ENCODE data around the gene OTOG. TPM values are rescaled to one million over a fixed set of nuclear protein-coding genes. Genes with fewer than 3 reads are reported as not detected.

Gene OTOG
- total RNA-seq, 2 donors from 2014 or later = not detected

- no peak overlapping the region for H3K4me3 ChIP-seq
- H3K9me3 ChIP-seq = no peaks in the 10 kb centered on the region
- TF ChIP-seq CTCF (IDR thresholded peaks at IDR 0.05) = no peak
- no peaks in the 10 kb centered on the region for H3K27me3 ChIP-seq
- no peaks in the 10 kb centered on the region for H3K36me3 ChIP-seq
- no peak overlapping the region for H3K9ac ChIP-seq (ENCODE audit: low read depth in 2 of 2, low read length in 2 of 2)
- intact Hi-C loops (cut with DNase I) = no loop called here
- no peak for DNase-seq
- no peak overlapping the region for H3K27ac ChIP-seq
- no peaks in the 10 kb centered on the region for H3K4me1 ChIP-seq
These were observed 3.6 kb downstream of the OTOG start for GRCh38 chr11:17550450-17551346.

DNA sequence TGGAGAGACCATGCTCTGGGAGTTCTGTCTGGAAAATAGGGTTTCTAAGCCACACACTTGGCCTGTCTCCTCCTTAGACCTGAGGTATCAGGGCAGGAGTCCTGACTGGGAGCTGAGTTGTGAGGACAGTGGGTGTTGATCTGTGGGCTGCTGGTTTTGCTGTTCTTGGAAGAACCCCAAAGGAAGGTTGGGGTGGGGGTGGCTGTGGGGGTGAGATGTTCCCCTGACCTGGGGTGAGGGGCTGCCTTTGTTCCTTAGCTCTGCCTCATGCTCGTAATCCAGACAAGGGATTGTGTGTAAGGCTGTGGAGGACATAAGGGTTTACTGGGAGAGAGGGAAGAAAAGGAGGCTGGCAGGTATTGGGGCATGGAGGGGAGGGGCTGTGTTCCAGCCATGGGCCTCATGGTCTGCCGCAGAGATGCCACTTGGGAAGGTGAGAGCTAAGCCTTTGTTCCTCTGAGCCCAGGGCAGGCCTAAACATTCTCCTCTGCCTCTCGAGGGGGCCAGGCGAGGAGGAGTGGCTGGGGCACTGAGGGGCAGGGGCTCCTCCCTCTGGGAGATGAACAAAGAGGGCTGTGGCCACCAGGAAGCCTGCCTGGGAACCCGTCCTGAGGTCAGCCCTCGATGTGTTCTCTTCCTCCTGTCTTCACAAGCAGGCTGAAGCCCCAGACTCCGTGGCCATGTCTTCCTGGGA, 4.4 kb downstream of the OTOG start:
- H3K9ac ChIP-seq (ENCODE audit: low read depth in 2 of 2, low read length in 2 of 2) = no peak overlapping the region
- no peak for DNase-seq
- TF ChIP-seq CTCF (IDR thresholded peaks at IDR 0.05) = no peak
- H3K36me3 ChIP-seq = no peaks in the 10 kb centered on the region
- intact Hi-C loops (cut with DNase I) = no loop called here
- H3K27ac ChIP-seq = no peak overlapping the region
- H3K9me3 ChIP-seq = no peaks in the 10 kb centered on the region
- no peak overlapping the region for H3K4me3 ChIP-seq
- H3K4me1 ChIP-seq = no peaks in the 10 kb centered on the region
- no peaks in the 10 kb centered on the region for H3K27me3 ChIP-seq

DNA sequence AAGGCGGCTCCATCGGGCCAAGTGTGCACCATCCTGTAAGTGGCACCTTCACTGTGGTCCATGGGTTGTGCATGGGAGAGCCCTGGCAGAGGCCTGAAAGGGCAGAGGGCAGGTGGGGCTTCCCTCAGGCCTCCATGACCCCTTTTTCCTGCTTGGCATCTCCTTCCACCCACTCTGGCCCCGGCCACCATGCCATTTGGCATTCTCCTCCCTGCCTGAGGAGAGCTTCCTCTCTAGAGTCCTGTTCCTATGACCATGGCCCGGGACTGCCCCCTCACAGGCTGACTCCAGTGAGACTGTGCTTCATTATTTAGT, 4.9 kb downstream of the OTOG start:
- no peak overlapping the region for H3K27ac ChIP-seq
- TF ChIP-seq CTCF (IDR thresholded peaks at IDR 0.05) = no peak
- no peak for DNase-seq
- H3K4me1 ChIP-seq = no peaks in the 10 kb centered on the region
- no peaks in the 10 kb centered on the region for H3K27me3 ChIP-seq
- no peaks in the 10 kb centered on the region for H3K9me3 ChIP-seq
- H3K4me3 ChIP-seq = no peak overlapping the region
- intact Hi-C loops (cut with DNase I) = no loop called here
- H3K9ac ChIP-seq (ENCODE audit: low read depth in 2 of 2, low read length in 2 of 2) = no peak overlapping the region
- no peaks in the 10 kb centered on the region for H3K36me3 ChIP-seq

DNA sequence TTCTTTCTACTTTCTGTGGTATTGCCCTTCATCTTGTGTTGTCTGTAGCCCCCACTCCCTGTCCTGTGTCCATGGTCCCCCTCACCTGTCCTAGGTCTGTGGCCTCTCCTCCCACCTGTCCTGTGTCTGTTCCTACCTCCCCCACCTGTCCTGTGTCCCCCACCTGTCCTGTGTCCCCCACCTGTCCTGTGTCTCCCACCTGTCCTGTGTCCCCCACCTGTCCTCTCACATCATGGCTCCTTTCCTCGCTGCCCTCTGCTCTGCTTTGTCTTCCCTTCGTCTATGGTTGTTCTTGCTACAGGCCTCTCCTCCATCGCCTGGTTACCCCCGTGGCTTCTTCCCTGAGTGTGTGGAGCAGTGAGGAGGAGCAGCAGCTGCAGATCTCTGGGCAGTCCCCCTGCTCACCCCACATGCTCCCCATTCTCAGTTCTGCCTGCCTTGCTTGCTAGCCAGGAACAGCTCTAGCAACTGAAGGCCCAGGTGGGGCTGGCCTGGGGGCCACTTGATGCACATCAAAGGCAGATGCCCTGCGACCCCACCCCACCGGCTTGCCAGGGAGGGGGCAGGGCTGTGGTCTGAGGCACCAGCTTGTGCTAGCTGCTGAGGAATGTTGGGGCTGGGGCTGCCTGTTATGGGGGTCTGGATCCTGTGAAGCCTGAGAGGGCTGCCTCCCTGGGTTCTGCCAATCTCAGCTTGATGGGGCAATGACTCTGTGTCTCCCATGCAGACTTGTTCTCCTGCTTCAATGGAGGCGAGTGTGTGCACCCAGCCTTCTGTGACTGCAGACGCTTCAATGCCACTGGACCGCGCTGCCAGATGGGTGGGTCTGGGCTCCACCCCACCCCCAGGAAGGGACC, 5.6 kb downstream of the OTOG start:
- H3K9me3 ChIP-seq = no peaks in the 10 kb centered on the region
- intact Hi-C loops (cut with DNase I) = no loop called here
- no peak for TF ChIP-seq CTCF (IDR thresholded peaks at IDR 0.05)
- H3K4me3 ChIP-seq = no peak overlapping the region
- H3K4me1 ChIP-seq = no peaks in the 10 kb centered on the region
- H3K36me3 ChIP-seq = no peaks in the 10 kb centered on the region
- no peak for DNase-seq
- H3K9ac ChIP-seq (ENCODE audit: low read depth in 2 of 2, low read length in 2 of 2) = no peak overlapping the region
- no peaks in the 10 kb centered on the region for H3K27me3 ChIP-seq
- no peak overlapping the region for H3K27ac ChIP-seq

- Histone ChIP-seq H3K27ac (no peak overlapping the region), H3K4me1 (no peaks in the 10 kb centered on the region), H3K27me3 (no peaks in the 10 kb centered on the region), H3K9ac (ENCODE audit: low read depth in 2 of 2, low read length in 2 of 2) (no peak overlapping the region), H3K36me3 (no peaks in the 10 kb centered on the region), H3K4me3 (no peak overlapping the region), H3K9me3 (no peaks in the 10 kb centered on the region)
- DNase-seq = no peak
- no peak for TF ChIP-seq CTCF (IDR thresholded peaks at IDR 0.05)
- intact Hi-C loops (cut with DNase I) = no loop called here
These were observed 6.1 kb downstream of the OTOG start for GRCh38 chr11:17553249-17553546.

Data from colonic mucosa (tissue), 4 donors.